ENCODE measurements around the gene KCTD13.
"Not testable (repeated sequence)": the region's sequence is repeated elsewhere in the genome, so short reads cannot be mapped to it uniquely, and the experiment has no call there.

Gene KCTD13

DNA sequence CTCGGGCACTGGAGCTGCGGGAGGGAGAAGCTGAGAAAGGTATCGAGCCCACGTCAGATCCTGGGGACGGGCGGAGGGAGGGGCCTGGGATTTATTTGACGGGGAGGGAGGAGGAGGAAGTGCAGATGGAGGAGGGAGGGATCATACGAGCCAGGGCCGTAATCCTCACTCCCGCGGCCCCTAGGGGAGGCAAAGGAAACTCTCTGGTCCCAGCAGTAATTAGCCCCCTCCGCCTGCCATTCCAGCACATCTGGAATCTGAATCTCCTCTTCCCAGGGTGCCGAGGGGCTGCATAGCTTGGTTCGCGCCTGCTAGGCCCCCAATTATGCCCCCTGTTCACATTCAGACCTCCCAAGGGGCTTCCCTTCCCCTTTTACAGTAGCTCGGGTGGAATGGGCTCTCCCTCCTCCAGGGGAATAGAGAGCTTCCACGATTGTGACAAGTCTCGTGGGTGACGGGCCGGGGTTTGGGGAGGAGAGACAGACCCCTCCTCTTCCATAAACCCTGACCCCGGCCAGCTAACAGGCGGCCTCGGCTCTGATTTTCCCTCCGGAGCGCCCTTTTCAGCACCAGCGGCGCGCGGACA, 26.4 kb downstream of the KCTD13 start, which contains the start of gene SEZ6L2:
SEZ6L2 (minus strand) TSS at position 35 of the 586 bp plus-strand sequence. CDS start 531 bp downstream, outside the sequence.
- in situ Hi-C loops (cut with HindIII; ENCODE audit: low pct_unique_long_range_greater_than_20kb, low sequenced_read_pairs), result no loop called here
- DNase-seq (ENCODE audit: low read depth in 1 of 2, low spot score in 1 of 2), result peak; percentile 86 to 98

DNA sequence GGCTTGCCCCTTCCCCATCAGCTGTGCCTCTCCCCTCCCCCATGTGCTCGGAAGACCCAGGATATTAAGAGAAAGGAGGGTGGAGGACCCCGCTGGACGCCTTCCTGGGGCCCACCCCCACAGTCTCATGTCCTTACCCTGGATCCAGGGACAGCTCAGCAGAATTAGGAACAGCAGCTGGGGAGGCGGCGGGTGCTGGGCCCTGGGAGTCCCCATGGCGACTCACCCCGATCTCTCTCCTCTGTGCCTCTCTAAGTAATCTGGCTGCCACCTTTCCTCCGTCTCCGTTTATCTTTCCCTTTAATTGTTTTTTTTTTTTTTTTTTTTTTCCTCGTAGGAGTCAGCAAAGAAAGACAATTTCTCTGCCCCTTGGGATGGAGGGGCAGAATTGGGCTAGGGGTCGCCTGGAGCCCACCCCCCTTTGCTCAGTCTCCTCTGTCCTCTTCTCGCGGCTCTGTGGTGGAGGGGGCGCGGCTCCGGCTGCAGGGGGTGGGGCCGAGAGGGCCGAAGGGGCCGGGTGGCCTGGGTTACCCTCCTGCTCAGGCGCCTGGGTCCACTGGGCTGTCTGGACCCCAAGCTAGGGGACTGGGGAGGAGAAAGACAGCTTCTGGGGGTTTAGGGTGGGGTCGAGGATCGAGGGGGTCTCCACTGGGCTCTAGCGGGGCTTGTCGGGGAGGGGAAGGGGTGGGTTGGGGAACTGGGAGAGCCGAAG, 27.1 kb downstream of the KCTD13 start:
- in situ Hi-C loops (cut with HindIII; ENCODE audit: low pct_unique_long_range_greater_than_20kb, low sequenced_read_pairs), result no loop called here
- DNase-seq (ENCODE audit: low read depth in 1 of 2, low spot score in 1 of 2), result peak in 1 of 2 experiments; percentile 76
- no peak for TF ChIP-seq JUND (IDR thresholded peaks at IDR 0.05; ENCODE audit: low read depth)

More for the DNA sequence above, 26.4 kb downstream of the KCTD13 start, which contains the start of gene SEZ6L2:
- TF ChIP-seq JUND (IDR thresholded peaks at IDR 0.05; ENCODE audit: low read depth), result no peak

DNA sequence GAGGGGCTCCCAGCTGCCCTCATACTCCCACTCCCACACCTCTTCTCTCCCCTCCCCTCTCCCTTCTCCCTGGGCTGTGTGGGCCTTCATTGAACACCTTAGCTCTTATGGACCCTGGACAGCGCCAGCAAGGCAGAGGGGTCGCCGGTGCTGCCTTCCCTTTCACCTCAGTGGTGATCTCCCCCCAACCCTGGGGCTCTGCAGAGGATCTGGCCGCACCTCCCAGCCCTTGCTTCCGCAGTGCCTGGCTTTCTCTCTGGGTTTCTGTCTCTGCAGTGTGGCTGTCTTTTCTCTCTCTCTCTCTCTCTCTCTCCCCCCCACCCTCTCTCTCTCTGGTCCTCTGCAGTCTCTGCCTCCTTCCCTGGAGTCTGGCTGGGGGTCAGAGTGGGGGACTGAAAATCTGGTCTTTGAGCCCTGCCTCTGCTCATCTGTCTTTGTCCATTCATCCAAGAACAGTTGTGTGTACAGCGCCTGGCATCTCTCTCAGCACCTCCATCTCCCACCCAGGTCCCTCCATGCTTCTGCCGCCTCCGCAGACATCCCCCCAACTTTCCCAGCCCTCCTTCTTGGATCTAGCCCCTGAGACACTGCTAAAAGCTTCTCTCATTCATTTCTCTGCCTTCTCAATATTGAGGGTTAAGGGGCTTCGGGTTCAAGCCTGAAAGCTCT, 27.8 kb downstream of the KCTD13 start:
- TF ChIP-seq JUND (IDR thresholded peaks at IDR 0.05; ENCODE audit: low read depth), result no peak
- no peak for DNase-seq (ENCODE audit: low read depth in 1 of 2, low spot score in 1 of 2)
- in situ Hi-C loops (cut with HindIII; ENCODE audit: low pct_unique_long_range_greater_than_20kb, low sequenced_read_pairs), result no loop called here

DNA sequence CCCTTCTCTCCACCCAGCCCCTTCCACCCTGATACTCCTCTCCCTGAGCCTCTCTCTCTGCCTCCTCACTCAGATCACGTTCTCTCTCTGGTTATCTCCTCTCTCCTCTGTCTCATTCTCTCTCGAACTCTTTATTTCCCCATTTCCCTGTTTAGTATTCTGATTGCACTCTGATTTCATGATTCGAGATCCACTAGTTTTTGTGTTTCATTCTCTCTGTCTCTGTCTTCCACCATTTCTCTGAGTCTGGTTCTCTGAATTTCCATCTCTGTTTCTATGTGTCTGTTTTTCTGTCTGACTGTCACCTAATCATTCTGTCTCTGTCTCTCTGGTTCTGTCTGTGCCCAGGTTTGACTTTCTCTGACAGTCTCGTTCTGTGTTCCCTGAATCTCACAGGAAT, 28.7 kb downstream of the KCTD13 start:
- TF ChIP-seq JUND (IDR thresholded peaks at IDR 0.05; ENCODE audit: low read depth), result no peak
- in situ Hi-C loops (cut with HindIII; ENCODE audit: low pct_unique_long_range_greater_than_20kb, low sequenced_read_pairs), result no loop called here
- no peak for DNase-seq (ENCODE audit: low read depth in 1 of 2, low spot score in 1 of 2)

DNA sequence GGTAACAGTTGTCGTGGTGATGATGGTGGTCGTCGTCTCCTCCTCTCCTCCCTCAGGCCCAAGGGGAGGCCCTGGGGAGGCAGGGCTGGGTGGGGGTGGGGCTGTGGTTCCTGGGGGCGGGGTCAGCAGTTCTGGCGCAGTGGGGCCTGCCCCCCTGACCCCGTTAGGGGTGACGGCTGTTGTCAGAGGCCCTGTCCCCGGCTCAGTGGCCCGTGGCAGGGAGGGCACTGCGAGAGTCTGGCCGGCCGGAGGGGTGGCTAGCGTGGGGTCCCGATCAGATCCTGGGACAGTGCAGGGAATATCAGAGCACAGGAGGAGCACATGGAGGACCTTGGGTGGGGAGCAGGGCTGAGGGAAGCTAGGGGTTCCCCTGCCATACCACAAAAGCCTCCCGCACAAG, 29.2 kb downstream of the KCTD13 start:
- DNase-seq (ENCODE audit: low read depth in 1 of 2, low spot score in 1 of 2), result no peak
- in situ Hi-C loops (cut with HindIII; ENCODE audit: low pct_unique_long_range_greater_than_20kb, low sequenced_read_pairs), result no loop called here
- TF ChIP-seq JUND (IDR thresholded peaks at IDR 0.05; ENCODE audit: low read depth), result no peak

DNA sequence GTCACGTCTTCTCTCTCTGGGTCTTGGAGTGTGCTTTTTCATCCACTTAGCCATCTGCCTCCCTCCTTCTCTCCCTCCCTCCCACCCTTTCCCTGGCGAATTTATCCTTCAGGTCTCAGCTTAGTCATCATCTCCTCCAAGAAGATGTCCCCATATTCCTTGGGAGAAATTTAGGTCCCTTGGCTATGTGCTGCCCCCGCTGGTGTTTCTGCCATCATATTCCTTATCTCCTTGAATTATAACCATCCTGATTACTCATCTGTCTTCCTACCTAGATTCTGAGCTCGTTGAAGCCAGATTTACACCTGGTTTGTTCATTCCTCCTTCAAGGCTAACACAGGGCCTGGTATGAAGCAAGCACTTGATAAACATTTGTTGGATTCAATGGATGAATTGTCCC, 31.7 kb downstream of the KCTD13 start:
- TF ChIP-seq JUND (IDR thresholded peaks at IDR 0.05; ENCODE audit: low read depth), result no peak
- in situ Hi-C loops (cut with HindIII; ENCODE audit: low pct_unique_long_range_greater_than_20kb, low sequenced_read_pairs), result no loop called here
- no peak for DNase-seq (ENCODE audit: low read depth in 1 of 2, low spot score in 1 of 2)

DNA sequence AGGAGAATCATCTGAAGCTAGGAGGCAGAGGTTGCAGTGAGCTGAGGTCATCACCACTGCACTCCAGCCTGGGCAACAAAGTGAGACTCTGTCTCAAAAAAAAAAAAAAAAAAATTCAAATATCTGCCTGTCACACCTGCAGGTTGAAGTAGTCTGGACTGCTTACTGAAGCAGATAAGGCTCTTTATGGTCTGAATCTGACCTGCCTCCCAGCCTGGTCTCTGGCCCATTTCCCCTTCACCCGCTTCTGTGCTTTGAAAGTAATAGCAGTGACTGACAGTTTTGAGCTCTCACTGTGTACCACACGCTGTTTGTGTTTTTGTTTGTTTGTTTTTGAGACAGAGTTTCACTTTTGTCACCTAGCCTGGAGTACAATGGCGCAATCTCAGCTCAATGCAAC, 32.5 kb downstream of the KCTD13 start:
- in situ Hi-C loops (cut with HindIII; ENCODE audit: low pct_unique_long_range_greater_than_20kb, low sequenced_read_pairs), result no loop called here
- TF ChIP-seq JUND (IDR thresholded peaks at IDR 0.05; ENCODE audit: low read depth), result no peak
- no peak for DNase-seq (ENCODE audit: low read depth in 1 of 2, low spot score in 1 of 2)

DNA sequence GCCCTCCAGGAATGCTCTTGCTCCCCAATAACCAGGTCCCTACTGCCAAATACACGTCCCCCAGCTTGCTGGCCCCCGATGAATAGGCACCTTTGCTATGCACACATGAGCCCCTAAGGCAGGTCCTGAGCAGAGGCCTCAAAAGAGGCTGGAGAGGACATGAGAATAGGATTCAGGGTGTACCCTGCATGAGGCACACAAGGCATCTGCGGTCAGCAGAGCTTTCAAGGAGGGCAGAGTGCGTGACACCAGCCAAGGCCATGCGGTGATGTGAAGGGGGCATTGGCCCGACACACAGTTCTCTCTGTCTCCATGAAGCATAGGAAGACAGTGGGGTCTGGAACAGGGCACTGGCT, 33.6 kb downstream of the KCTD13 start:
- in situ Hi-C loops (cut with HindIII; ENCODE audit: low pct_unique_long_range_greater_than_20kb, low sequenced_read_pairs), result no loop called here
- DNase-seq (ENCODE audit: low read depth in 1 of 2, low spot score in 1 of 2), result no peak
- TF ChIP-seq JUND (IDR thresholded peaks at IDR 0.05; ENCODE audit: low read depth), result no peak

DNA sequence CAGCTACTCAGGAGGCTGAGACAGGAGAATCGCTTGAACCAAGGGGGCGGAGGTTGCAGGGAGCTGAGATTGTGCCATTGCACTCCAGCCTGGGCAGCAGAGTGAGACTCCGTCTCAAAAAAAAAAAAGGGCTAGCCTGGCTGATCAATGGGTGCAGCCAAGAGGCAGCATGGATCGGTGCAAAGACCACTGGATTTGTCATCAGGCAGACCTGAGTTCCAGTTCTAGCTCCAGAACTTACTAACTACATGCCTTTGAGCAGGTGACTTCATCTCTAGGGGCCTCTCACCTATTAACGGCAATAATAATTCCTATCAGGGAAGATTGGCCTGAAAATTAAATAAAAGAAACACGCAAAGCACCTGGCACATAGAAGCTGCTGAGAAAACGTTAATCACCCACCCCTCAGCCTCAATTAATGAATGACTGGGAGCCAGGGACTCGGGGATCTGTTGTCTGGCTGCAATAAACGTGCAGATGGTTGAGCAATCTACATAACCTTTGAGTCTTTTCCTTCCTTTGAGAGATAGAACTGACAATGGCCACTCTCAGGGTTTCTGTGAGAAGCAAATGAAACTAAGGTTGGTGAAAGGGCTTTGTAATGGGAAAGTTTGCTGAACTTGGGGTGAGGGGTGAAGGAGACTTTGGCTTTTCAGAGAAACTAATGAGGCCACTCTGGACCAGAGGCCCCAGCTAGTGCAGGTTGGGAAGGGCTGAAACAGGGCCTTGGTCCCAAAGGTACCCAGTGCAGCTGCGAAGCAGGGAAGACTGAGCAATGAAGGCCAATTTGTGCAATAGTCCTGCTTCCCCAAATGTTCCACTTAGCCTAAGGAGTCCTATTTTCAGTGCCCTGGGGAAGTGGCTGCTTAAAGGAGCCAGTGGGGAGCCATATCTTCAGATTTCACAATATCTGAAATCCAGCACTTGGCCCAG, 34.2 kb downstream of the KCTD13 start:
- in situ Hi-C loops (cut with HindIII; ENCODE audit: low pct_unique_long_range_greater_than_20kb, low sequenced_read_pairs), result no loop called here

DNA sequence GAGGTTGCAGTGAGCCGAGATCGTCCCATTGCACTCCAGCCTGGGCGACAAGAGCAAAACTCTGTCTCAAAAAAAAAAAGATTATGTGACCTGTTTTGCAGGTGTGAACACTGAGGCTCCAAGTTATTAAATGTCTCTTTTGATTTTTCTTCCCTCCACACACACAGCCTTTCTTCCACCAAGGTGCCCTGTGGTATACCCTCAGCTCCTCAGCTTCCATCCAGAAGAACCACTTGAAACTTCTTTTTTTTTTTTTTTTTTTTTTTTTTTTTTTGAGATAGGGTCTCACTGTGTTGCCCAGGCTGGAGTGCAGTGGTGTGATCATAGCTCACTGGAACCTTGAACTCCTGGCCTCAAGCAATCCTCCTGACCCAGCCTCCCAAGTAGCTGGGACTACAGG, 36.7 kb downstream of the KCTD13 start:
- DNase-seq (ENCODE audit: low read depth in 1 of 2, low spot score in 1 of 2); in situ Hi-C loops (cut with HindIII; ENCODE audit: low pct_unique_long_range_greater_than_20kb, low sequenced_read_pairs): not testable (repeated sequence)

More for the DNA sequence above, 34.2 kb downstream of the KCTD13 start:
- DNase-seq (ENCODE audit: low read depth in 1 of 2, low spot score in 1 of 2), result no peak
- TF ChIP-seq JUND (IDR thresholded peaks at IDR 0.05; ENCODE audit: low read depth), result no peak

DNA sequence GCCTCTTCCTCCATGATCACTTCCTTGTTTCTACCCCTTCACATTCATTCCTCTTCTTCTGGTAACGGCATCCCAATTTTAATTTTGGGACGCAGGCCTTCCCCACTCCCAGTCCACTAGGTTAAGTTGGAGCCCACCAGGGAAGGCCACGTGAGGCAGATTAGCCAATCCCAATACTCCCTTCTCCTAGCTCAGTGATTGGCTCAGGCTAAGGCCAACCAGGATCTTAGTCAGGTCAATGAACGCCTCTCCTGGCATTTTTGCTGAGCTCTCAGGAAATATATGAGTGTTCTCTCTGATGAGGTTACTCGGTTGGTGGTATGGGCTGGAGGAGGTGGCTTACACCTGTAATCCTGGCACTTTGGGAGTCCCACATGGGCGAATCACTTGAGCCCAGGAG, 42.0 kb downstream of the KCTD13 start:
- no peak for TF ChIP-seq JUND (IDR thresholded peaks at IDR 0.05; ENCODE audit: low read depth)
- in situ Hi-C loops (cut with HindIII; ENCODE audit: low pct_unique_long_range_greater_than_20kb, low sequenced_read_pairs), result no loop called here
- no peak for DNase-seq (ENCODE audit: low read depth in 1 of 2, low spot score in 1 of 2)

DNA sequence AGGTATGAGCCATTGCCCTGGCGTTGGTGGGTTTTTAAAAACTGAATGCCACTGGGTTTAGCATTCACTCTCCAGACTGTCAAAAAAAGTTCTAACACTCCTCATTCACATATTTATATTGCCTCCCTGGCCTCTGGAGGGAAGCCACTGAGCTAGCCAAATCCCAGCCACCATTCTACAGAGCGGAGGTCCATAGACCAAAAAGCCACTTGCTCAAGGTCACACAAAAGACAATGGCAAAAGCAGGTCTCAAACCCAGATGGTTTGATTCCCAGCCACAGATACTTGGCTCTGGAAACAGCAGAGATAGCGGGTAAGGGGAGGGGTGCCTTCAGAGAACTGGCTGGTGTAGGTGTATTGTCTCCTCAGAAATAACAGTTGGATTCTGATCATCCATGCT, 45.0 kb downstream of the KCTD13 start:
- no peak for TF ChIP-seq JUND (IDR thresholded peaks at IDR 0.05; ENCODE audit: low read depth)
- no peak for DNase-seq (ENCODE audit: low read depth in 1 of 2, low spot score in 1 of 2)
- in situ Hi-C loops (cut with HindIII; ENCODE audit: low pct_unique_long_range_greater_than_20kb, low sequenced_read_pairs), result no loop called here

Data from T47D (cell line).